GM18907 (cell line): ENCODE measurements around the gene ACBD6.
A peak's percentile ranks its signal among the peaks of the same experiment; 100 is the strongest.
"Not testable (repeated sequence)": the region's sequence is repeated elsewhere in the genome, so short reads cannot be mapped to it uniquely, and the experiment has no call there.

Experiments
- ATAC-seq: cut with Tn5 transposase; IDR thresholded peaks from one replicate; pipeline ENCODE4 v1.9.1; 2021; ENCODE audit warnings: mild to moderate bottlenecking, moderate library complexity; ENCODE audit not compliant: unreplicated experiment

Gene ACBD6, protein sequence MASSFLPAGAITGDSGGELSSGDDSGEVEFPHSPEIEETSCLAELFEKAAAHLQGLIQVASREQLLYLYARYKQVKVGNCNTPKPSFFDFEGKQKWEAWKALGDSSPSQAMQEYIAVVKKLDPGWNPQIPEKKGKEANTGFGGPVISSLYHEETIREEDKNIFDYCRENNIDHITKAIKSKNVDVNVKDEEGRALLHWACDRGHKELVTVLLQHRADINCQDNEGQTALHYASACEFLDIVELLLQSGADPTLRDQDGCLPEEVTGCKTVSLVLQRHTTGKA

DNA sequence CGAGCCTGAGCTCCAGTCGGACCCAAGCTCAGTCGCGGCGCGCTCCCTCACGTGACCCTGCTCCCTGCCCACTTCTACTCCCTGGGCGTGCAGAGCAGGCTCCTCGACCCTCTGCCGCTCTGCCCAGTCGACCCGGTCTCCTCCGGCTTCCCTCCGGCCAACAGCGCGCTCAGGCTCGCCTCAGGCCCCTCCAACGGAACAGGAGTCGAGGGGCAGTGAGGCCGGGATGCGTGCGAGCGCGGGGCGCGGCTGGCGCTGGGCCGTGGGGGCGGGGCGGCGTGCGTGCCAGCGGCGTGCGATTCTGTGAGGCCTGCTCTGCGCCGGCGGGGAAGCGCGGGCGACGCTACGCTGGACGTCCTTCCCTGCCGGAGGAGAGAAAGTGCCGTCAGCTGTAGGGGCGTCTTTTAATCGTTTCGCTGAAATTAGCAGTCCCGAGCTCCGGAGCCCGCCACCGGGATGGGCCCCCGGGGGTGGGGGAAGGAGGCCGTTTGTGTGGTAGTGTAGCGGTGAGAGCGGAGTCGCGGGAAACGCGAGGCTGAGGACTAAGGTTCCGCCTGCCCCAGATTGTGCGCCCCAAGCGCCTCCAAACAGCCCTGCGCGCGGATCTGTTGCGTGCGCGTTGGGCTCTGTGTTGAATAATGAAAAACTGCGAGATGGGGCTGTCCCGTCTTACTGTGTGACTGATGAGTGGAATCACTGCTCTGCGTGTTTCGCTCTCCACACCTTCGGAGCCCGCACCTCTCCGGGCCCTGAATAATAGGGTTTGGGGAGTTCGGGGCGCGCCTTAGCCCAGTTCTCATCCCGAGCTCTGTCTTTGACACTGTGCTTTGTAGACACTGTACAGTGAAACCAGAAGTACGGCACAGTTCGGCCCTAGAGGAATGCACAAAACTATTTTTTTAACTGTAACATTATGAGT, at the start of gene ACBD6:
Gene ACBD6, minus strand, starts transcription at position 217 of the 919 bp plus-strand sequence. CDS start 311 bp downstream, outside the sequence.
- ATAC-seq = peak; percentile 86

DNA sequence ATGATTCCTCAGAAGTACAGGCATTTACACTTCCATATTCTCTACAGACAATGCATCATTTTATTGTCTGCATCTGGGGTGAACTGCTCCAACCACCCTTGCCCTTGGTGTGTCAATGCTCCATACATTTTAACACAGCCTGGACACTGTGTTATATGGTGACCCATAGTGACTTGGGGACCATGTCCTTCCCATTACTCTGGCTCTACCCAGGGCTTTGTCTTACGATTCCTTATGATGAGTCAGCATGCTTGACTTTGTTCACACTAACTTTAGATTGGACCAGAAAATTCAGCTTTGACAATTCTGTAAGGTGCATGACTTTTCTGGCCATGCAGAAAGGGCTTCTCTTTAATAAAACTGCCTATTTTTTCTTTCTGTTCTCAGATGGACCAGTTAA, 49.6 kb upstream of the ACBD6 start:
- no peak for ATAC-seq

DNA sequence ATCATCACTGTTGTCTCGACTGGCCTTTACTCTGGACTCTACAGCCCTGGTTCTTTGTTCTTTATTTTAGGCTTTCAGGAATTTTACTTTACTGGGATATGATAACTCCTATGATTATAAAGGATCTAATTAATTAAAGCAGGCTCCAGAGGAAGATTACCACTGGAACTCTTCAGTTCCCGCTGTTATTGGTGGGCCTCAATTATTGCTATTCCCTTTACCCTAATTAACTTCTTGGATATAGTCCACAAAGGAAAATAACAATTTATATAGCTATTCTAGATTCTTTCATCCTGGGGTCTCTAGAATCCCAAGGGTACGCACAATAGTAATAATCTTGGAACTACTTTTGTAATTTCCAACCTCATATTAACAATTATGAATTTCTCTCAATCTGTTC, 47.9 kb upstream of the ACBD6 start:
- ATAC-seq = no peak

DNA sequence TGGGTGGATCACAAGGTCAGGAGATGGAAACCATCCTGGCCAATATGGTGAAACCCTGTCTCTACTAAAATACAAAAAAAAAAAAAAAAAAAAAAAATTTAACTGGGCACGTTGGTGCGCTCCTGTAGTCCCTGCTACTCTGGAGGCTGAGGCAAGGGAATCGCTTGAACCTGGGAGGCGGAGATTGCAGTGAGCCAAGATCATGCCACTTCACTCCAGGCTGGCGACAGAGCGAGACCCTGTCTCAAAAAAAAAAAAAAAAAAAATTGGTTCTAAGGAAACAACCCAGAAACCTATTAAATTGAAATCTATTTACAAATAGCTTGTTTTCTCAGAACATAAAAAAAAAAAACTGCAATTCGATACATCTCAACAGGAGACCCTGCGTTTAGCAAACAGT, 47.4 kb upstream of the ACBD6 start:
- not testable (repeated sequence) for ATAC-seq

DNA sequence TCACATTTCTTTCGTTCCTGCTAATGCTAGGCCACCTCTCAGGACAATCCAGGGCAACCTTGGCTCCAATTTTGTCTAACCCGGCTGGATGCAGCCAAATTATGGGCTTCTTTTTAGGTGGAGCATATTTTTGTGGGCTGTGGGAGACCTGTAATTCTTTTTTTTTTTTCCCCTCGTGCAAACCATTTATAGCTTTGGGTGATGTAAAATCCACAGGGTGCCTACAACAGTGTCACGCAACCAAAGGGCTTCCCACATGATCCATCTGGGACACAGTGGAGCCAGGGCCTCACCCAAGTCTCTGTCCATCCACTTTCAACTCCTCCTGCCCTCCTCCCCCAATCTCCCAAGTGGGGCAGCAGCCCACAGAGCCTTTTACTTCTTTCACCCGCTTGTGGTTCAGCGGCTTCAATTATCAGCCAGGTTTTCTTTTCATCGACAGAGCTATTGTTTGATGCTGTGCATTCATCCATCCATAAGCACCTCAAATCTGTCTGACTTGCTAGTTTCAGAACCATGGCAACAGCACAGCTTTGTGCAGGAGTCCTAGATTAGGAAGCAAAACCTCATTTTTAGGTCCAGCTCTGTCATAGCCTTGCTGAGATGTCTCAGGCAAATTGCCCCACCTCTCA, 46.4 kb upstream of the ACBD6 start:
- no peak for ATAC-seq

DNA sequence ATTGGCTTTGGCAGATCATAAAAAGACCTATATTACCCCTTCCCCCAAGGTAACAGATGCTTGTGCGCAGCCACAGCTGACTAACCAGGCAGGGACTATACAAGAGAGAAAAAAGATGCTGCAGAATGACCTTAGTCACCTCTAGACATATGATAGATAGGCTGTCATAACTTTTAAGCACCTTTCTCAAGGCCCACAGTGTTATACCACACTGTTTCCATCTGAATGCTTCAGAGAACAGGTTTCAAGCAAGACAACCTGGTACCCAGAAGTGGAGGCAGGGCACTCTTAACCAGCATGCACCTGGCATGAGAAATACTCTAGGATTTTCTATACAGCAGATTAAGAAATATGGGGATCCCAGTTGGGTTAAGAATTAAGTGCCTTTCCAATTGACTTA, 43.6 kb upstream of the ACBD6 start:
- no peak for ATAC-seq

DNA sequence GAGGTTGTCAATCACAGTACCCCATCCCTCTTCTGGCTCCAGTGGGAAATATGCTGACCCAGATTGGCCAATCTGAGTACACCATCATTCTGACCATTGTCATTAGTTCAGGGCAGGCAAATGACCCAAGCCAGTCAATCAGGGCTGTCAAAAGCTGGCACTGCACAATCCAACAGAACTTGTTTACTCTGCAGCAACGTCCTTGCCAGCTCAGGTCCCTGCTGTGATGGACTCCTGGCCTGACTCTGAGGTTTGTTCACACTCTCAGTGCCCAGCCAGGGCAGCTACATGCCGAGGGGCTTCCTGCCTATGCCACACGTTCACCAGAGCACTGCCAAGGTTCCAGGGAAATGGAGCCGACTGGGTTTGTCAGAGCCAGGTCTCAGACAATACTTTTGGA, 41.7 kb upstream of the ACBD6 start:
- ATAC-seq = no peak

DNA sequence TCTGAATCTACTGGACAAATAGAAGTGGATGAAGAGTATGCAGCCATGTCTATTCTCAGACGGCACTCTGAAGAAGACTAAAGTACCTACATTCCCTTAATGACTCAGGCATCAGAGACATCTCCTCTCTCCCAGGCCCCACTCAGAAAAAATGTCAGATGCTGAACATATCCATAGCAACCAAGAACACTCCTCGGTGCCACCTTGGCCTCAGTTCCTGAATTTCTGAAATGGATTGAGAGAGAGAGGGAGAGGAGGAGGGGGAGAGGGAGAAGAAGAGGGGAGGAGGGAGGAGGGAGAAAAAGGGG, 40.4 kb upstream of the ACBD6 start:
- ATAC-seq = no peak

DNA sequence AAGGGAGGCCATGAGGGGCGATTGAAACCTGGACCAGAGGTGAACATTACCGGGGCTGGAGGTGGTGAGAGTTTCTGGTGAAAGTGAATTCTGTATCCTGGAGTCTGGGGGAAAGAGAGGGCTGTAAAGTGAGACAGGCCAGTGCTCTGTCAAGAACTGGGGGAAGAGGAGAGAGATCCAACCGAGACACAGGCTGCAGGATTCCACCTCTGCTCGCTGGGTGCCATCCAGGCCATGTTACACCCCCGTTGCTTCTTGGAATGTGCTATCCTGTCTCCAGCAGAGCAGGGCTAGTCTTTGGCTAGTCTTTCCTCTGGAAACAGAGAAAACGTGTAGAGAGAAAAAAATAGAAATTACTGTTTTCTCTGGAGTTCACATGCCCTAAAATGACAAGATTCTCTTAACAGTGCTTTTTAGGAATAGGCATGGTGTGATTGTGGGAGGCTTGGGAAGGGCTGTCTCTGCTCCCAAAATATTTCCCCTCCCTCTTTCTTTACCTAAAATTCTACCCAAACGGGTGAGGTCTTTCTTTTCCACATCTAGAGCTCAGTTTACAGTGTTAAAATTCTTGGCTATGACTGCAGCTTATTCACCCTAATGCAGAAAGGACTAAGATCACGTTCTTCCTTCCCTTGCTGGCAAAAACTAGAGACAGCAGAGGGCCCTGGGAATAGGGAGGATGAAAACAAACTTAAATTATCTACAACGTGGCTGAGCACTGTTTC, 39.9 kb upstream of the ACBD6 start:
- no peak for ATAC-seq

DNA sequence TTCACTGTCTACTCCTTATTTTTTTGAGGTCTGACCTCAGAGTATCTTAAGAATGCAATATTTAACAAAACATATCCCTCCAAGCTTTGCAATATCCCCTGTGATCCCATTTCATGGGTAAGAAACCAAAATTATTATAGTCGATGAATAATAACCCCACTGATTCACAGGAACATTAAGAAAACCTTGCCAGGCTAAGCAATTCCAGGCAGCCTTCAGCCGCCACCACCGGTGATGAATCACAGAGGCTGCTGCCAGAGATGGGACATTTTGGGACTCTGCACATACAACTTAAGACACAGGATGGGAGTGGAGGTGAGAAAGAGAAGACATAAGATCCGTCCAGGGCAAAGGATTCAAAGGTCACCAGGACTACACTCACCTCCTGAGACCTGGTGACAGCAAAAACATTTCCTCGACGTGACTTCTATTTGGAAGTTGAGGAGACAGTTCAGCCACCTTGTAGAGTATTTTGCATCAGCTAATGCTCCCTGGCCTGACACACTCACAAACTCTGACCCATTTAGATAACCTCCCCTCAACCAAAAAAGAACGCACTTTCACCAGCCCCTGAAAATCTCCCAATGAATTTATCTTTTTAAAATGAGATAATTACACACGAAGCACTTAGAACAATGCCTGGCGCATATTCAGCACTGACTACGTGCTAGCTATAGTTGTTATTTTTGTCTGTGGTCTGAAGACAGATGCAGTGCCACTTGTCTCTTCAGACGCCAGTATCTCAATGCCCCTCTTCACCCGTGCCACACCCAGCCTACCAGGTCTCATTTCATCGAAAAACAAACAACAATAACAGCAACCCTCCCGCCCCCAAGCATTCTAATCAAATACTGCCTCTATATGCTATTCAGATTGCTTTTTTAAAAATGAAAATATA, 38.6 kb upstream of the ACBD6 start:
- no peak for ATAC-seq

DNA sequence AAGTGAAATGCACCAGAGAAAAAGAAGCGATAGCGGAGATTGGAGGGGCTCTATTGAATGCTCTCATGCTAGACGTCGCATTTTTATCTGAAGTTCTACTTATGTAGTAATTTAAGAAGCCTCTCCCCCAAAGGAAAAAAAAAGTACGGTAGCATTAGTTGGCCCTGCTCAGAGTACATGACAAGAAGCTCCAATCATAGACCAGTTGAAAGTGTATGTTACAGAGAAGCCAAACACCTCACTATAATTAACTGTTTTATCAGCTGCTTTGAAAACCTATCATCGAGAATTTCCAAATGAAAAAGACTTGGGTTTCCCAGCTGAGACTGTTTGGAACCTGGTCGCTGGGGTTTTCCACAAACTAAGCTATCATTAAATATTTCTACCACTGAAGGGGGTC, 36.8 kb upstream of the ACBD6 start:
- no peak for ATAC-seq

DNA sequence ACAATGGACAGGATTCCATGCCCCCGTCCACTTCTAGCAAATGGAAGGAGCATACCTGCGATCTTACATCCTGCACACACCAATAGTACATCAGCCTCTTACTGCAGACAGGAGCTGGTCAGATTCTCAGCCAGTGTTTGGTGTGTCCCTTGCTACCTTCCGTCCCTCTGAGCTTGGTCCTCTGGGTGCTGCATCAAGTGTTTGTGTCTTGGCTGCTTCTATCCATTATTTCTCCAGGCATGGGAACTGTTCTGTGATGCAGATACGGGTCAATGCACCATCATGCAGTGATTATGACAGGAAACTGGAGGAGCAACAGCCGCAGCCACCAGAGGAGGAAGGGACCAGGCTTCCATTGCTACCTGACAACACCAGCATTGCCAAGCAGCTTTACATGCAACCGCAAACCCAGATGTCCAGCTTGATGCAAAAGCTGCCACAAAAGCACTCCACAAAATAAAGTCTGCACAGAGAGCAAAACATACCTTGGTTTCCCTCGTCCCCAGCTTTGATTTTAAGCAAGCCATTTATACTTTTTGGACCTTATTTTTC, 34.5 kb upstream of the ACBD6 start:
- ATAC-seq = no peak

DNA sequence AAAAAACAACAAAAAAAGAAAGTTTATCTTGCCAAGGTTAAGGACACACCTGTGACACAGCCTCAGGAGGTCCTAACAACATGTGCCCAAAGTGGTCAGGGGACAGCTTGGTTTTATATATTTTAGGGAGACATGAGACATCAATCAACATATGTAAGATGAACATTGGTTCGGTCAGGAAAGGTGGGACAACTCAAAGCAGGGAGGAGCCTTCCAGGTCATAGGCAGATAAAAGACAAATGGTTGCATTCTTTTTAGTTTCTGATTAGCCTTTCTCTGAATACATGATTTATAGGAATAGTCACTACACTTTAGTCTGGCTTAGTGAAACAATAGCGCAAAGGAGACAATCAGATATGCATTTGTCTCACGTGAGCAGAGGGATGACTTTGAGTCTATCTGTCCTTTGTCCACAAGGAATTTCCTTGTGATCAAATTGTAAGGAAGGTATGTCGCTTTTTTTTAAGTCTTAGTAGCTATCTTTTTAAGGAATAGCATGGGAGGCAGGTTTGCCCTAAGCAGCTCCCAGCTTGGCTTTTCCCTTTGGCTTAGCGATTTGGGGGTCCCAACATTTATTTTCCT, 33.1 kb upstream of the ACBD6 start:
- no peak for ATAC-seq

DNA sequence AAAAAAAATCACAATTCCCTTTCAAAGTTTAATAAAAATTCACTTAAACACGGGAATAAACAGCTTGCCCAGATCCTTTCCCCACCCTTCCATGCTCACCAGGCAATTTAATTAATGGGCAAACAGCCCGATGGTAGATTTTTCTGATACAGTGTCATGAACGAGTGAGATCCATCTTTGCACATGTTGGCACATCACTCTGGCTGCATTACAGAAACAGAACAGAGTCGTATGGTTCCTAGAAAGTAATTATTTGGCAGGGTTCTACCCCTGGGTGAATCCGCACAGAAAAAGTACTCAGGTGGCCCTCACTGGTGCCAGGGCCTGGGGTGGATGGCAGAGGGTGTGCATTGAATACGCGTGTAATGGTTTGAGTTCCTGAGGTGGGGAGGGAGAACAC, 31.8 kb upstream of the ACBD6 start:
- ATAC-seq = no peak

DNA sequence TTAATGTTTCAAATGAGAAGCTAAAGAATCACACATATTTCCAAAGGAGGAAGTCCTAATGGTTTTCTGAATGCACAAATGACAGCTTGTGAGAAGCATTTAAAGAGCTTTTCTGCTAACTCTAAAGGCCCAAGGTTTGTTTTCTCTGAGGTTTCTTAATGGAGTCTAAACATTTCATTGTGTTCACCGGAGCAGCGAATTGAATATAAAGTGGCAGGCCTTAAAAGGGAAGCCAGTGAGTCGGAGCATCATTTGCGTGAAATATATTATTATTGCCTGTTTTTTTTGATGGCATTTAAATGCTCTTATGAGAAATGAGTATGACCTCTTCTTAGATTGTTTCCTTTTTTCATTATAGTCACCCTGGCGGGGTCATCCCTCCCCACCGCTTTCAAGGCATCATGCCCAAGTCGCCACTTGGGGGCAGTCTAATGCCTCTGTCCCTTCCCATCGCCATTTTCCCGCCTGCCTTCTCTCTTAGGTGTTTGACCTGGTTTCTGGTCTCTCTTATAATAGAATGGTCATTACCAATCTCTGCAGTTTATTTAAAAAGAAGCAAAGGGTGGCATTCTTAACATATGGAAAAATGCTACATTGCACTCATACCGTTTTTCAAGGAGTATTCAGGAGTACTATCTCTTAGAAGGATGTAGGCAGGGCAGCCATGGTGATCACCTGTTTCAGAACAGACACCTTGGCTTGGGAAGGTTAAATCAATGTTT, 31.1 kb upstream of the ACBD6 start:
- ATAC-seq = peak; percentile 55

DNA sequence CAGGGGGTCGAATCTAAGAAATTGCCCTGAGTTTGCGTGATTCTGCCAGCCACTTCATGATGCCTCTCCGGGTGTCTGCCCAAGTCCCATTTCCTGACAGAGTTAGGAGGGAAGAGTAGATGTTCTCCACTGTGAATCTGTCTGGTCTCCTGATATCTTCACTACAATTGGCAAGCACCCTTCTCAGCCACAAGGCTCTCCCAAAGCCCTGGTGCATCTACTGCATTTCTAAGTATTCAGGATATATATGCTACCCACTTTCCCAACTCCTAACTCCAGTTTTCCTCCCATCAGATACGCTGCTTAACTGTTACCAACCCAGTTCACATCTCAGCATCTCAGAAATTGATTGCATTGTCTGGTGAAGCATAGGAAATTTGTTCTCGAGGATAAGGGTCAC, 30.5 kb upstream of the ACBD6 start:
- ATAC-seq = no peak

DNA sequence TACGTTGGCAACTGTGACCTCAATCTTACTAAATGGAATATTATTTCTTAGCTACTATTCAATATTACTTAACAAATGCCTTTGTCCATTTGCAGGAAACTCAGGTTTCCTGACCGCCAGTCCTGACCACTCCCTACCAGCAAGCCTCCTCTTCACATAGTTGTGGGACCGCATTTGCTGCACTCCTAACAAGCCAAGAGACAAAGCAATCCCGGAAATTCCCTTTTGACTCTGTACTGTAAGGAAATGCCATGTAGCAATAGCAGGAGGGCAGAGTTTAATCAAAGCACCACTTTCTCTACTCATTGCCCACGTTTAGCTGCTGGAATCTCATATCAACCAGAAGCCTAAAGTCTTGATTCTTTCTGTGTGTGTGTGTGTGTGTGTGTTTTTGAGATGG, 28.1 kb upstream of the ACBD6 start:
- no peak for ATAC-seq

DNA sequence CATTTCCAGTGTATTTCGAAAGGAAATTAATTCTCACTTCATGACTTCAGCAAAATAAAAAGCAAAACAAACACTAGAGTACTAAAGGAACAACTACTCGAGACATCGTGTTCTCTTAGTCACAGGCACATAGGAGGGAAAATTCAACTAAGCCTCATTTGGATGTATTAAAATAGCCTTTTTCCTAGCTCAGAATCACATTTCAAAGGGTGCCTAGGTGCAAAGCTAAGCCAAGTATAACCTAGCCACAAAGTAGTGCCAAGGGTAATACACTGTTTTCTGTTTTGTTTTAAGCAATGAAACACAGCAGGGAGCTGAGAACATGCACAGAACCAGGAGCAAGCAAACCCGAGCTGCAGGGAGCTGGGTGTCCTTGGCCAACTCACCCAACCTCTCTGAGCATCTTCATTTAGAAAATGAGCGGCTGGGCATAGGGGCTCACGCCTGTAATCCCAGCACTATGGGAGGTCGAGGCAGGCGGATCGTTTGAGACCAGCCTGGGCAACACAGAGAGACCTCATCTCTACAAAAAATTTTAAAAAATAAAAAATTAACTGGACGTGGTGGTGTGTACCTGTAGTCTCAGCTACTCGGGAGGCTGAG, 26.6 kb upstream of the ACBD6 start:
- ATAC-seq = no peak
